ENCODE results near the gene ABR.

DNA sequence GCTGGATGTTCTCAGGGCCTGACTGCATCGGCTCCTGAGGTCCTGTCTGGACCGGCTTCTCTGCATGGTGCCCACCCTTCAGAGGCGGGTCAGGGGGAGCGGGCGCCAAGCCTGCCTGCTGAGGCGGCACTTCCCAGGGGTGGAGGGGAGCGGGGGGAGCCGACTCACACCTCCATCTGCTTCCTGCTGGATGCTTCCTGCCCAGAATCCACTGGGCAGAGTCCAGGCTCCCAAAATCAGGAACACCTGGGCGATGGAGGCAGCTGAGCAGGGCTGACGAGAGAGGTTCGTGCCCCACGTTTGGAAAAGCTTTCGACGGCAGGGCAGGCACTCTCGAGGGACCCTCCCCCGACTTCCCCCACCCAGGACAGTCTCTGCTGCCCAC lies 140.7 kb downstream of the ABR start:
- no peak for TF ChIP-seq POLR2A (IDR thresholded peaks at IDR 0.05)
- TF ChIP-seq, protein P1, sequence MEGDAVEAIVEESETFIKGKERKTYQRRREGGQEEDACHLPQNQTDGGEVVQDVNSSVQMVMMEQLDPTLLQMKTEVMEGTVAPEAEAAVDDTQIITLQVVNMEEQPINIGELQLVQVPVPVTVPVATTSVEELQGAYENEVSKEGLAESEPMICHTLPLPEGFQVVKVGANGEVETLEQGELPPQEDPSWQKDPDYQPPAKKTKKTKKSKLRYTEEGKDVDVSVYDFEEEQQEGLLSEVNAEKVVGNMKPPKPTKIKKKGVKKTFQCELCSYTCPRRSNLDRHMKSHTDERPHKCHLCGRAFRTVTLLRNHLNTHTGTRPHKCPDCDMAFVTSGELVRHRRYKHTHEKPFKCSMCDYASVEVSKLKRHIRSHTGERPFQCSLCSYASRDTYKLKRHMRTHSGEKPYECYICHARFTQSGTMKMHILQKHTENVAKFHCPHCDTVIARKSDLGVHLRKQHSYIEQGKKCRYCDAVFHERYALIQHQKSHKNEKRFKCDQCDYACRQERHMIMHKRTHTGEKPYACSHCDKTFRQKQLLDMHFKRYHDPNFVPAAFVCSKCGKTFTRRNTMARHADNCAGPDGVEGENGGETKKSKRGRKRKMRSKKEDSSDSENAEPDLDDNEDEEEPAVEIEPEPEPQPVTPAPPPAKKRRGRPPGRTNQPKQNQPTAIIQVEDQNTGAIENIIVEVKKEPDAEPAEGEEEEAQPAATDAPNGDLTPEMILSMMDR (IDR thresholded peaks at IDR 0.05): no peak

Data from prostate gland (tissue), 2 donors.